Measurements from ENCODE around the gene COCH. TPM values are rescaled to one million over a fixed set of nuclear protein-coding genes. Genes with fewer than 3 reads are reported as not detected.

COCH gene
- 1 to 10 TPM; 3.8 to 9.6 (median 5.1) TPM for total RNA-seq

GRCh38 chr14:30874120-30874998 lies at the start of gene COCH:
Gene COCH (plus strand): TSS chr14:30874559. CDS start chr14:30874939, 380 bp downstream.
- peak within 1 kb of the TSS; percentile 18 for H3K4me3 ChIP-seq (ENCODE audit: low read depth, poor library complexity, severe bottlenecking)
- DNase-seq (ENCODE audit: low spot score in 2 of 2), result peak in 1 of 2 donors; percentile 81
- WGBS, 2 donors, result 5 to 17% methylated on average over 16 to 33 of the region's 99 CpGs
- TF ChIP-seq, protein P1, sequence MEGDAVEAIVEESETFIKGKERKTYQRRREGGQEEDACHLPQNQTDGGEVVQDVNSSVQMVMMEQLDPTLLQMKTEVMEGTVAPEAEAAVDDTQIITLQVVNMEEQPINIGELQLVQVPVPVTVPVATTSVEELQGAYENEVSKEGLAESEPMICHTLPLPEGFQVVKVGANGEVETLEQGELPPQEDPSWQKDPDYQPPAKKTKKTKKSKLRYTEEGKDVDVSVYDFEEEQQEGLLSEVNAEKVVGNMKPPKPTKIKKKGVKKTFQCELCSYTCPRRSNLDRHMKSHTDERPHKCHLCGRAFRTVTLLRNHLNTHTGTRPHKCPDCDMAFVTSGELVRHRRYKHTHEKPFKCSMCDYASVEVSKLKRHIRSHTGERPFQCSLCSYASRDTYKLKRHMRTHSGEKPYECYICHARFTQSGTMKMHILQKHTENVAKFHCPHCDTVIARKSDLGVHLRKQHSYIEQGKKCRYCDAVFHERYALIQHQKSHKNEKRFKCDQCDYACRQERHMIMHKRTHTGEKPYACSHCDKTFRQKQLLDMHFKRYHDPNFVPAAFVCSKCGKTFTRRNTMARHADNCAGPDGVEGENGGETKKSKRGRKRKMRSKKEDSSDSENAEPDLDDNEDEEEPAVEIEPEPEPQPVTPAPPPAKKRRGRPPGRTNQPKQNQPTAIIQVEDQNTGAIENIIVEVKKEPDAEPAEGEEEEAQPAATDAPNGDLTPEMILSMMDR (IDR thresholded peaks at IDR 0.05), result no peak
- no peak for TF ChIP-seq POLR2A (IDR thresholded peaks at IDR 0.05)
- intact Hi-C loops (cut with DNase I; ENCODE audit: low total_unique reads), result no loop called here

DNA sequence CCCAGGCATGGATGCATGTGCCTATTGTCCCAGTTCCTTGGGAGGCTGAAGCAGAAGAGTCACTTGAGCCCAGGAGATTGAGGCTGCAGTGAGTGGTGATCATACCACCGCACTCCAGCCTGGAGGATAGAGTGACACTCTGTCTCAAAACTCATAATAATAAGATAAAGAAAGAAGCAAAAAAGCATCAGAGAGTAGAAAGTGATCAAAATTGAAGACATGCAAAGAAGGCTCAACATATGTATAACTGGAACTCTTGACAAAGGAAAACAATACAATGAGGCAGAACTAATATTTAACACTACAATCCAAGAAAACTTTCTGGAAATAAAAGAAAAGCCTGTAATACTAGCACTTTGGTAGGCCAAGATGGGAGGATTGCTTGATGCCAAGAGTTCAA lies 48.3 kb upstream of the COCH start:
- WGBS, 2 donors, result 93 to 100% methylated on average over 1 of the region's 1 CpG
- DNase-seq (ENCODE audit: low spot score in 2 of 2), result no peak
- no peak overlapping the region for H3K4me3 ChIP-seq (ENCODE audit: low read depth, poor library complexity, severe bottlenecking)
- no peak for TF ChIP-seq POLR2A (IDR thresholded peaks at IDR 0.05)
- TF ChIP-seq, protein P1 (IDR thresholded peaks at IDR 0.05), result no peak
- intact Hi-C loops (cut with DNase I; ENCODE audit: low total_unique reads), result no loop called here

DNA sequence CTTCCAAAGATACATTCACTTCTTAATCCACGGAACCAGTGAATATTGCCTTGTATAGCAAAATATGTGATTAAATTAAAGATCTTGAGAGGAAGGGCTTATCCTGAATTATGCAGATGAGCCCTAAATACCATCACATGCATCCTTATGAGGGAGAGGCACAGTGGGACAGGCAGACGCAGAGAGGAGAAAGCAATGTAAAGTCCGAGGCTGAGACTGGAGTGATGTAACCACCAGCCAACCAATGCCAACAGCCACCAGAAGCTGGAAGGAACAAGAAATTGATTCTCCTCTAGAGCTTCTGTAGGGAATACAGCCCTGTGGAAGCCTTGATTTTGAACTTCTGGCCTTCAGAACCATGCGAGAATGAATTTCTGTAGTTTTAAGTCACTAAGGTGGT lies 44.5 kb upstream of the COCH start:
- H3K4me3 ChIP-seq (ENCODE audit: low read depth, poor library complexity, severe bottlenecking), result no peak overlapping the region
- no peak for TF ChIP-seq POLR2A (IDR thresholded peaks at IDR 0.05)
- TF ChIP-seq, protein P1 (IDR thresholded peaks at IDR 0.05), result no peak
- intact Hi-C loops (cut with DNase I; ENCODE audit: low total_unique reads), result no loop called here
- no peak for DNase-seq (ENCODE audit: low spot score in 2 of 2)
- 77 to 88% methylated on average over 4 of the region's 4 CpGs for WGBS, 2 donors

DNA sequence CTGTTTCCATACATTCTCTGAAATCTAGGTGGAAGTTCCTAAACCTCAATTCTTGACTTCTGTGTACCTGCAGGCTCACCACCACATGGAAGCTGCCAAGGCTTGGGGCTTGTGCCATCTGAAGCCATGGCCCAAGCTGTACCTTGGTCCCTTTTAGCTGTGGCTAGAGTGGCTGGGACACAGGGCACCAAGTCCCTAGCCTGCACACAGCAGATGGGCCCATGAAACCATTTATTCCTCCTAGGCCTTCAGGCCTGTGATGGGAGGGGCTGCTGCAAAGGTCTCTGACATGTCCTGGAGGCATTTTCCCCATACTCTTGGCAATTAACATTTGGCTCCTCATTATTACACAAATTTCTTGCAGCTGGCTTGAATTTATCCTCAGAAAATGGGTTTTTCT lies 40.0 kb upstream of the COCH start:
- H3K4me3 ChIP-seq (ENCODE audit: low read depth, poor library complexity, severe bottlenecking), result no peak overlapping the region
- no peak for TF ChIP-seq POLR2A (IDR thresholded peaks at IDR 0.05)
- TF ChIP-seq, protein P1 (IDR thresholded peaks at IDR 0.05), result no peak
- intact Hi-C loops (cut with DNase I; ENCODE audit: low total_unique reads), result no loop called here
- DNase-seq (ENCODE audit: low spot score in 2 of 2), result no peak

- intact Hi-C loops (cut with DNase I; ENCODE audit: low total_unique reads), result no loop called here
- TF ChIP-seq, protein P1 (IDR thresholded peaks at IDR 0.05), result no peak
- no peak for TF ChIP-seq POLR2A (IDR thresholded peaks at IDR 0.05)
- WGBS, 2 donors, result 44 to 70% methylated on average over 2 of the region's 2 CpGs
- DNase-seq (ENCODE audit: low spot score in 2 of 2), result no peak
- H3K4me3 ChIP-seq (ENCODE audit: low read depth, poor library complexity, severe bottlenecking), result no peak overlapping the region
Measured at GRCh38 chr14:30838351-30838750, 36.0 kb upstream of the COCH start.

Data from lower leg skin (tissue), 4 donors.